GM12873 (cell line): ENCODE data around the gene EPB41.

Experiments
- TF ChIP-seq, protein P1 (sequence below): IDR thresholded peaks from 2 replicates; pipeline ENCODE4 v1.5.1; 2012; ENCODE audit warnings: low read depth, mild to moderate bottlenecking, moderate library complexity, low read length, control low read depth; ENCODE audit not compliant: insufficient read depth; ENCODE audit errors: missing control alignments

EPB41 gene

GRCh38 chr1:29064064-29064463 is 149.7 kb downstream of the EPB41 start:
- TF ChIP-seq, protein P1, sequence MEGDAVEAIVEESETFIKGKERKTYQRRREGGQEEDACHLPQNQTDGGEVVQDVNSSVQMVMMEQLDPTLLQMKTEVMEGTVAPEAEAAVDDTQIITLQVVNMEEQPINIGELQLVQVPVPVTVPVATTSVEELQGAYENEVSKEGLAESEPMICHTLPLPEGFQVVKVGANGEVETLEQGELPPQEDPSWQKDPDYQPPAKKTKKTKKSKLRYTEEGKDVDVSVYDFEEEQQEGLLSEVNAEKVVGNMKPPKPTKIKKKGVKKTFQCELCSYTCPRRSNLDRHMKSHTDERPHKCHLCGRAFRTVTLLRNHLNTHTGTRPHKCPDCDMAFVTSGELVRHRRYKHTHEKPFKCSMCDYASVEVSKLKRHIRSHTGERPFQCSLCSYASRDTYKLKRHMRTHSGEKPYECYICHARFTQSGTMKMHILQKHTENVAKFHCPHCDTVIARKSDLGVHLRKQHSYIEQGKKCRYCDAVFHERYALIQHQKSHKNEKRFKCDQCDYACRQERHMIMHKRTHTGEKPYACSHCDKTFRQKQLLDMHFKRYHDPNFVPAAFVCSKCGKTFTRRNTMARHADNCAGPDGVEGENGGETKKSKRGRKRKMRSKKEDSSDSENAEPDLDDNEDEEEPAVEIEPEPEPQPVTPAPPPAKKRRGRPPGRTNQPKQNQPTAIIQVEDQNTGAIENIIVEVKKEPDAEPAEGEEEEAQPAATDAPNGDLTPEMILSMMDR = no peak

DNA sequence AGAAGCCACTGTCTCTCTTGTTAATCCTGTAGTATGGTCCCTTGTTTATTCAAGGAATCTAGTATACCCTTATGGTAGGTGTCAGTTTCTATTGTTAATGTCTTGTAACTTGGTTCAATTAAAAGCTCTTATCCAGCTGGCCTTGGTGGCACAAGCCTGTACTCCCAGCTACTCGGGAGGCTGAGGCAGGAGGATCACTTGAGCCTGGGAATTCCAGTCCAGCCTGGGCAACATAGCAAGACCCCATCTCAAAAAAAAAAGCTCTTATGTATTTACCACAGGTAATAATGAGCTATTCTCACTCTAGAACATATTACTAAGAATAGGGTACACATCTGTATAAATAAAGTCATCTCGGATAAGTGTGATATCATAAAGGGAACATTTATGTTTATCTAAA is 162.8 kb downstream of the EPB41 start:
- TF ChIP-seq, protein P1 = no peak

GRCh38 chr1:29081201-29081600 is 166.8 kb downstream of the EPB41 start:
- TF ChIP-seq, protein P1 = no peak

GRCh38 chr1:29082519-29082918 is 168.2 kb downstream of the EPB41 start:
- TF ChIP-seq, protein P1 = no peak

DNA sequence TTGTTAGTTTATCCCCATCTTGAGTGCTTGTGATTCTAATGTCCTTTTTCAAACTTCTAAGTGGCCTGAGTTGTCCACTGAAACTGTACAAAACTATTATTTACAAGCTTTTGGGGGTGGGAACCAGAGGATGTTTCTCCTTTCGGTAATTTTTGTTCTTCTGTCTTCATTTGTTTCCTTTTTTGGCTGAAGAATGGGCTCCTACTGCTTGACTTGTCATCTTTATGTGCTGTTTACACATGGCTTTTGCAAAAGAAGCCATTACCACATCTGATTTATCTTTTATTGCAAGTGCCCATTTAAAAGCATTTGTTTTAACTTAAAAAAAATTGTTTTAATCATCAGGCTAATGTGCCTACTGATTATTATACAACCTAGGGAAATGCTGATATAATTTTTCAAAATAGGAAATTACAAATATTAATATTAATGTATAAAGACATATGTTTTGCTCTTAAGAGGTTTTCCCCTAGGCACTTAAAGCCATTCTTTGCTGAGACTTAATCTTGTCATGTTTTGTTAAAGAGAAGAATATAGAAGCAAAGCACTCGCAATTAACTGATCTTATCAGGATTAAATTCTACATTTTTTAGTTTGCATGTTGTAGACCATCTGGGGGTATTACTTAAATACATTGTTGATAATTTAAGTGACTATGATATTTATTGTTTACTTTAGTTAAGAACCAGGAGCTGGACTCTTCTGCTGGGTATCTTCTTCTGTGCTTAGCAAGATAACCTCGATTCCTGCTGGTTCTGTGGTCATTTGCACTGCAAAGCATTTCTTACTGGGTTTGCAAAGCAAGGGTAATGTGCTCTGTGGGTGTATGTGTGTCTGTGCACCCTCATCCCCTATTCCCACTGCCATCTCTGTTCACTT is 169.2 kb downstream of the EPB41 start:
- TF ChIP-seq, protein P1 = no peak

- TF ChIP-seq, protein P1 = no peak
These were observed 169.8 kb downstream of the EPB41 start for GRCh38 chr1:29084196-29084521.

DNA sequence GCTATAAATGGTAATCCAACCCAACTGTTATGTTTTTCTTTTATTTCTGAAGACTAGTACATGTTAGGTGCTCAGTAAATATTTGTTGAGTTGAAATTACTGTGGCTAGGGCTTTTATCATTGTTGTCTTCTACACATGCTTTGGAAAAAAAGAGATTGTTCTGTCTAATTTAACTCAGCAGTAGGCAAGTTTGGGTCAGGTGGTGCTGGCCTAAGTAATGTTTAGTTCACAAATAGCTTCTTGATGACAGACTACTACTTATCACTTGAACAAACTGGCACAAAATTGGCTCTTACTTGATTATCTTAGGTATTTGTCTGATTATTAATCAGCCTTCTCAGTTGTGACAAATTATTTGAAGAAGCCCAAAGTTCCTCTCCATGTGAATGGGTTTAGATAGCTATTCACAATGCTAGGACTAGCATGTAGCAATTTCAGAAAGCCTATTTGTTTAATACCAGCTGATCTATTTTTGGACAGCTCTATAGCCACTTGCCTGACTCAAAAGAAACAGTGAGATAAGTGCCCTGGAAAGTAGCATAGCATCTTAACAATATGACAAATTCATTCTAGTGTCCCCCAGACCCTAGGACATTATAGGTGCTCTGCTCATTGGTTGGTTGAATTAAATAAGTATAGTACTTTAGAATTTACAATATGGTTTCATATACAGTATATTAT is 176.7 kb downstream of the EPB41 start:
- TF ChIP-seq, protein P1 = no peak
